Measurements from ENCODE around the gene MLN. TPM values are rescaled to one million over a fixed set of nuclear protein-coding genes. Genes with fewer than 3 reads are reported as not detected.

MLN gene
- total RNA-seq, 1 donor from 2014 or later, result not detected

DNA sequence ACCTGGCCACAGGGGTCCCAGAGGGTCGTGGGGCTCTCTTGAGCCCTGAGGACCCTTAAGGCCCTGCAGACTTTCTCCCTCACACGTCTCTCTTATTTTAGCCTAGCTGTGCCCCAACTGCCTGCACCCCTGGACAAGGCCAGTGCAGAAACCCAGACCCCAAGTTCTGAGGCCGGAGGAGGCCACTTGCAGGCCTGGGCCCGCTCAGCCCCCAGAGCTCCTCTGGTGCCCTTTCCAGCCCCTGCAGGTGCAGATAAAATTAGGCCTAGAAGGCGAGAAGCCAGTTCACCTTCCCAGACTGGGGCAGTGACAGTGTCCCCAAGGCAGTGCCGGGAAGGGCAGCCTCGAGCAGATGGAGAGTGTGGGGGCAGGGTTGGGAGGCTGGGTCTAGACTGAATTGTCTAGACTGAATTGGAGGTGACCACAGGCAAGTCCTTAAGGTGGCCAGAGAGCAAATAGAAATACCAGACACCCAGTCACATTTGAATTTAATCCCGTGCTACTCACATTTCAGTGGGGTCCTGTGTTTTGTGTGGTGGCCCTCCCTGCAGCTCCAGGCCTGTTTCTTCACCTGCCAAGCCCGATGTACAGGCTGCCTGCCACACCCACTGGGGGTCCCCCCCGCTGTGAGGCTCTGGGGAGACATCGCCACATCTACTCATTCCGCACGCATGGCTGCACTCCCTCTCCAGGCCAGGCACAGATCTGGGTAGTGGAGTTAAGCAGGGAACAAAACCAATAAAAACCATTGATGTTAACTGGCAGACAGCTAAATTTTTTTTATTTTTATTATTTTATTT lies 48.5 kb downstream of the MLN start:
- DNase-seq (ENCODE audit: low read depth in 2 of 2), result no peak

DNA sequence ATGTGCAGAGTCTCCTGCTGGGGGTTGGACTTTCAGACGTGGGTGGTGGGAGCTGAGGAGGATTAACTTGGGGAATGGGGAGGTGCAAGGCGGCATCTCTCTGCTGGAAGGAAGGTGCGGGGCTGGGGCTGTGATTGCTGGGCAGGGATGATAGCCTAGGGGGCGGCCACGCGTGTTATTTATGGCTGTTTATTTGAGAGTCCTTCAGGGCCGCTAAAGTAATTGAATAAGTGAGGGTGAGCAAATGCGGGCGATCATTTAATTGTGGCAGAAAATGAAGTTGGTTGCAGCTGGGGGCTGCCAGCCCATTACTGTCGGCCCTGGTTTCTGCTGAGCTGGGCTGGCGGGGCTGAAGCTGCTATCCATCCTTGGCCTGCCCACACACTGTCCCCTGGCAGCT lies 49.6 kb downstream of the MLN start:
- DNase-seq (ENCODE audit: low read depth in 2 of 2), result no peak

DNA sequence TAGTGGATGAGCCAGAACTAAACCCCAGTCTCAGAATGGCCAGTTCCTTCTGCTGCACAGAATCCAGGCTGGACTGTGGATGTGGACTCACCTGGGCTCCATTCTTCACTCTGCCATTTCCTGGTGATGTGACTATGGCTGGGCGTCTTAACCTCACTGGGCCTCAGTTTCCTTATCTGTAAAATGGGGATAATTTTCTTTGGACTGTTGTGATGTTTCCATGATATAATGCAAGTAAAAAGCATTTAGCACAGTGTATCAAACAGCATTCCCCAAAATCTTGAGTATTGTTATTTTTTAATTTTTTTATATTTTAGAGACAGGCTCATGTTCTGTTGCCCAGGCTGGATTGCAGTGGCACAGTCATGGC lies 51.2 kb downstream of the MLN start:
- no peak for DNase-seq (ENCODE audit: low read depth in 2 of 2)

DNA sequence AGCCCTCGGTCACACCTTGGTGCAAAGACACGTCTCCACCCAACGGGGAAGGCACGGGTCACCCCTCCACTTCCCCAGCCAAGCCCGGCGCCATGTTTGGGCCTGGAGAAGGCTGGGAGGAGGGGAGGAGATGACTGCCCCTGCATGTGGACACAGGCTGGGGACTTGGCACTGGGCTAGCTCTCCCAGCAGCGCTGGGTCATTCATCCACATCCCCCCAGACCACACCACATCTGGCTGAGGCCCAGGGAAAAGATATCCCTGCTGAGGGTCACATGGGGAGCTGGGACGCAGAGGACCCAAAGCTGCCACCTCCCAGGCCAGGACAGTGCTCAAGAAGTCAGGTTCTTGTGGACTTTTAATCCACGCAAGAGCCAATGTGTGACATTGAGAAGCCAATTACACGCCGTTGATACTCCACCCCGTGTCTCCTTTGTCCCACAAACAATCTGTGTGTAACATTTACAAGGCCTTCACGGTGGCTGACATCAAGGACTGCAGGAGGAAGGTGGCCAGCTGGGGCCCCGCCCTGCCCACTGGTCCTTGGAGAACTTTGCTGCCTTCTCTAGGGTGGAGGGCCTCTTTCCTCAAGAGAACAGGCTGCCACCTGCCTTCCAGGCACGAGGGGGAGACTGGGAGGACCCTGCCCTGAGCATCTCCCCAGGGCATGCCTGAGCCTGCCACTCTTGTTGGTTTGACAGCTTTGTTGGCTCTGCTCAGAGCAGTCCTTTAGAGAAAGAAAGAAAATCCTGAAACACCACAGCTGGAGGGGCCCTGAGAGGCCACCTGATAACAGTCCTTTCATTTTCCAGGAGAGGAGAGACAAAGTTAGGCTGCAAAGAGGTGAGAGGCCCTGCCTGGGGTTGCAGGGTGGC lies 51.8 kb downstream of the MLN start:
- DNase-seq (ENCODE audit: low read depth in 2 of 2), result no peak

DNA sequence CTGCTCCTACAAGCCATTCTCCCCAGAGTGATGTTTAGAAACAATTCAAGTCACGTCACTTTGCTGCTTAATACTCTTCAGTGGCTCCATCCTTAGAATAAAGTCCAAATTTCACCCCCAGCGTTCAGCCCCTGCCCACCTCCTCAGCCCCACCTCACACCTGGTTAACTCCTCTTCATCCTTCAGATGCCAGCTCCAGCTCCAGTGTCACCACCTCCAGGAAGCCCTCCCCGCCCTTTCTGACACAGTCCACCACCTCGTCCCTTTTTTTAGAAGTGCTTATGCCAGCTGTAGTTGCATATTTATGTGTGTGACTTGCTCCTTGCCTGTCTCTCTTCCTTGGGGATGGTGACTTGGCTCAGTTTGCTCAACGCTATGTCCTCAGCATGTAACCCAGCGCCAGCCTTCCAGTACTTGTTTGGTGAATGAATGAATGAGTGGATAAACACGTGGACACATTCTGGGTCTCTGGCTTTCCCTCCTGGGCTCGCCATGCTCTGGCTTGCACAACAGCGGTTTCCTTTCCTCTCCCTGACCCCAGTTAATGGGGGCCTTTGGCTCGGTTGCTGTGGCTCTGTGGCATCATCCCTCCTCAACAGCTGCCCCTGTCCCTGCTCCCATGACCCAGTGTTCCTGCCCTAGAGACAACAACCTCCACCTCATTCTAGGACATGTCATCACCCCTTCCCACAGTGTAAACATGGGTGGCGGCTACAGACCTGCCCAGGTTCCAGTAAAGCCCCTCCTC lies 53.4 kb downstream of the MLN start:
- DNase-seq (ENCODE audit: low read depth in 2 of 2), result no peak

DNA sequence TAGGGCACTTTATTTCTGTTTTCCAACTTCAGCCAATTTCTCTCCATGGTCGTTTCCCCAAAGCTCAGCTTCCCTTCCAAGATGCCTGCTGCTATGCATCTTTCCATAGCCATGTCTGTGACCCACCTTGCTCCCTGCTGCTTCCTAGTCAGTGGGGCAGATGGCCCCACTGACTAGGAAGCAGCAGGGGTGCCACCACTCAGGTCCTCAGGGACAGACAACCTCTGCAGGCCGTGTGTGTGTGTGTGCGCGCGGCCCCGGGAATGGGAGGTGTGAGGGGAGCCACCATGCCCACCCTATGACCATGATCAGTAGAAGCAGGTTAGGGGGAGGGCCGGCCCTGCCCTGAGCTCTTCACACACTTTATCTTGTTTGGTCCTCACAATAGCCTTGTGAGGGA lies 54.4 kb downstream of the MLN start:
- DNase-seq (ENCODE audit: low read depth in 2 of 2), result no peak

DNA sequence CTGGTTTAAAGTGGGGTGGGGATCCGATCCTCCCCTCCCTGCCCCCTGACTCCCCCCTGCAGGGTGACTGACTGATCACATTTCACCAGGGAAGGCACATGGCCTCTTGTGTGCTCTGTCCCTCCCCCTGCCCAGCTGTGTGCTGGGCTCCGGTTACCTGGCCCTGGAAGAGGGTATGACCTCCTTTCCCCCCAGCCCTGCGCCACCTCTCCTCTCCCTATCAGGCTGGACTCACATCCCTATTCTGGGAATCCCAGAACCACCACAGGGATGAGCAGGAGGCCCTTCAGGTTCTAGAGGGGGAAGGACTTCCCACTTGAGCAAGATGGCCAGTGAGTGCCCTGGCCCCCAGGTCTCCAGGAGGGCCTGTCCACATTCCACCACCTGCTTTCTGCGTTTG lies 55.0 kb downstream of the MLN start:
- DNase-seq (ENCODE audit: low read depth in 2 of 2), result no peak

DNA sequence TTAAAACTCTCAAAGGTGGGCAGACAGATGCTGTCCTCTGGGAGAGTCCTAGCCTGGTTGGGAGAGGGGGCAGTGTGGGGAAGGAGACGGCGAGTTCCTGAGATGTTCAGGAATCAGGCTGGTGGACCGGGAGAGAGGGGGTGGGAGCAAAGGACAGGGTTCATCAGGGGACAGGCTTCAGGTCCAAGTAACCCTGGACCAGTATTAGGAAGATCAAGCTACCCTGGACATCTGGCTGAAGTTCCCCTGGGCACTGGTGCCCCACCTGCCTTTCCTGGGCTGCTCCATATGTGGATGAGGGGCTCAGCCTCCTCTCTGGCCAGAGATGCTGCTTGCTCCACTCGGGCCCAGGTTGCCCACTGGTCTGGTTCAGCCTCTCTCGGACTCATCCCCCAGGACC lies 56.0 kb downstream of the MLN start:
- no peak for DNase-seq (ENCODE audit: low read depth in 2 of 2)

DNA sequence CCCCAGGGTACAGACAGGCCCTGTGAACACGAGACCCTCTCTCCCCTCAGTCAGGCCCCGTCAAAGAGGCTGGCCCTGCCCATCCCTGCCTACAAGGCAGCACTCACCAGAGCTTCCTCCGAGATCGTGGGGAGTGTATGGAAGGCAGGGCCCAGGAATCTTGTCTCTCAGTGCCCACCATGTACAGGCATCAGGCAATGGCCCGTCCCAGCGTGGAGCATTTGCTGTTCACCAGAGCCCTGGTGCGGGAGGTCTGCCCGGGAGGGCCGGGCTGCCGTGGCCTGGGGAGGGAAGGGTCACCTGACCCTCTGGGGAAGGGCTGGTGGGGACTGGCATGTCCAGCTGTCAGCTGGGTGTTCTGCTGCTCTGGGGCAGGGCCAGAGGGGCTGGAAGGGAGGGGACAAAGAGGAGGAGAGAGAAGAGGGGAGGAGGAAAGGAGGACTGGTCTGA lies 57.1 kb downstream of the MLN start, which contains the start of gene IP6K3:
Gene IP6K3 (minus strand): TSS at position 255 of the 450 bp plus-strand sequence. CDS start 11,429 bp downstream, outside the sequence.
- DNase-seq (ENCODE audit: low read depth in 2 of 2), result no peak

DNA sequence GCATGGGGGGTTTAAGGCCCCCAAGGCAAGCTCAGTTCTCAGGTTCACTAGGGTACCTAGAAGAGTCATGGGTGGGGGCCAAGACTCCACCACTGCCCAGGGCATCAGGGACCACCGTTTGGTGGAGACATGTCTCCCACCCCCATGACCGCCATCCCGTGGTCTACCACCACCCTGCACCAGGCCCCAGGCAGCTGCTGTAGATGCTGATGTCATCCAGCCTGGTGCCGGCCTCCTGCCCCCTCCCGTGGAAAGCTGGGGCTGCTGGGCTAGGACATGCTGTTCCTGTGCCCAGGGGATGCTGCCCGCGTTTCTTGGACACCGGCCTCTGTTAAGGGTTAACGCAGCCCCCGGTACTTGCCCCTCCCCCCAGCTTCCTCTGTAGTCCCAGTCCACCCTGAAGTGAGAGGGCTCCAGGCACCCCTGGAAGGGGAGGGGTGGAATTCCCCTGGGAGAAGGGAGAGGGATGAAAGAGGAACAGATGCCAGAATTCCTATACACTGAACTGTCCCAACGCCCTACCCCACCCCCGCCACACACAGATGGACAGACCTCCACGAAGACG lies 57.7 kb downstream of the MLN start:
- DNase-seq (ENCODE audit: low read depth in 2 of 2), result no peak

DNA sequence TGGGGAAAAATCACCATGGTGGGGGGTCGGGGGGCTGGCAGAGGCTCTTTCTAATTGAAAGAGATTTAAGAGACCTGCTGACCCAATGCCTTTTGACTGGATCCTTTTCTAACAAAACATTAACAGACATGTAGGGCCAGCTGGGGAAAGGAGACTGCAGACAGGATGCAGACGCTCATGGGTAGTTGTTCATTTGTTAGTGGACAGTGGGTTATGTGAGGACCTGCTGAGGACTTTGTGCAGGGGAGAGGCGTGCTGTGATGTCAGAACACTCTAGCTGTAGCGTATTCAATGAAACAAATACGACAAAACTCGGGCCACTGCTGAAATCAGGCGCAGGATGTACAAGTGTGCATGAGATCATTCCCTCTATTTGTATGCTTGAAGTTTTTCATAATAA lies 58.3 kb downstream of the MLN start:
- no peak for DNase-seq (ENCODE audit: low read depth in 2 of 2)

DNA sequence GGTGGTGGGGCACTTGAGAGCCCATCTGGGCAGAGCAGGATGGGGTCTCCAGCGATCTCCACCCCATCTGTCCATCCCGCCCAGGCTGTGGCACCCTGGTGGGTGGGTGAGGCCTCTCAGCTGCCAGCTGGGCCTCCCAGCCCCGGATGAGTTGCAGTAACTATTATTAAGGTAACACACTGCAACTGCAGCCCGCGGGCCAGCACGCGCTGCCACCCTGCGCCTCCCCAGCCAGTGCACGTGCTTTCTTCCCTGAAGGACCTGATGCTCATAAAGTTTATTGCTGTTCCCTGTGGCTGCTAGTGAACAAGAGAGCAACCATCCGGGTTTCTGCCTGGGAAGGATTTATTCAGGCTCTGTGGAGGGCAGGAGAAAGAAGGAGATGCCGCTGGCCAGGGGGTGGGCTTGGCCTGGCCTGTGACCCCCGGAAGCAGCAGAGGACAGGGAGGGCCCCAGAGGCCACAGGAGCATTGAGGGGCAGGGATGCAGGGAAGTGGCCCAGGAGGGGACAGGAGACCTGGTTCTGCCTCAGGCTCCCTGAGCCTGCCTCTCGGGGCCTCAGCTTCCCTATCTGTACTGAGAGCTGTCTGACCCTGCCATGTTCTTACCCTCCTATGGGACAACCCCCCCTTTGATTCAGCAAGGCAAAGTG lies 58.8 kb downstream of the MLN start:
- DNase-seq (ENCODE audit: low read depth in 2 of 2), result no peak

Other genes with a start within 250 kb of the MLN start
- gene BAK1, start 223.7 kb downstream of the MLN start, total RNA-seq, result 21.2 and 22.7 TPM in 2 replicates
- gene ITPR3, start 182.7 kb downstream of the MLN start, total RNA-seq, result 13.3 and 17.8 TPM in 2 replicates
- gene UQCC2, start 92.3 kb downstream of the MLN start, total RNA-seq, result 9.9 and 21.2 TPM in 2 replicates
- not detected in 2 replicates for gene IP6K3, start 57.1 kb downstream of the MLN start, total RNA-seq
- 24.6 and 36.3 TPM in 2 replicates for gene LEMD2, start 14.9 kb downstream of the MLN start, total RNA-seq

Measured in dermis microvascular lymphatic vessel endothelial cell (primary cell).